Endothelial cell of umbilical vein (primary cell): ENCODE measurements around the gene EIF2AK3.

Experiments used
- CTCF ChIP-seq, 2 donors: IDR thresholded peaks; 1 replicate in 1 of 2; 2 replicates in 1 of 2; pipeline ENCODE4 v1.5.1; 2011; ENCODE audit warnings: low read length in 2 of 2, mild to moderate bottlenecking in 2 of 2, moderate library complexity in 2 of 2, control low read depth in 1 of 2, inconsistent platforms in 1 of 2, low read depth in 1 of 2; ENCODE audit not compliant: insufficient read depth in 1 of 2; ENCODE audit errors: extremely low read depth in 1 of 2
- EZH2 ChIP-seq: IDR thresholded peaks from 2 replicates; pipeline ENCODE4 v1.6.1; 2012; ENCODE audit warnings: borderline replicate concordance, low read depth, mild to moderate bottlenecking, moderate library complexity, low read length, inconsistent platforms; ENCODE audit not compliant: severe bottlenecking
- GATA2 ChIP-seq: IDR thresholded peaks from 2 replicates; pipeline ENCODE4 v1.7.0; 2011; ENCODE audit warnings: low read depth, mild to moderate bottlenecking, moderate library complexity, mixed read lengths, low read length; ENCODE audit not compliant: insufficient read length, insufficient read depth
- JUN ChIP-seq: IDR thresholded peaks from 2 replicates; pipeline ENCODE4 v1.6.1; 2011; ENCODE audit warnings: borderline replicate concordance, low read depth; ENCODE audit not compliant: insufficient read length, insufficient read depth
- MYC ChIP-seq: IDR thresholded peaks from one replicate; pipeline ENCODE4 v1.6.1; 2011; ENCODE audit warnings: mild to moderate bottlenecking, low read depth, low read length
- POLR2A ChIP-seq: IDR thresholded peaks from 2 replicates; pipeline ENCODE4 v1.6.1; 2012; ENCODE audit warnings: low read depth, mild to moderate bottlenecking, control low read depth, low read length
- POLR2AphosphoS5 ChIP-seq: IDR thresholded peaks from 2 replicates; pipeline ENCODE4 v1.6.1; 2012; ENCODE audit warnings: low read depth, mild to moderate bottlenecking, control low read depth, low read length, moderate library complexity; ENCODE audit not compliant: insufficient read depth
- TF ChIP-seq, protein P1 (sequence below): IDR thresholded peaks from 2 replicates; pipeline ENCODE4 v1.6.1; 2011; ENCODE audit not compliant: insufficient read depth, insufficient read length

DNA sequence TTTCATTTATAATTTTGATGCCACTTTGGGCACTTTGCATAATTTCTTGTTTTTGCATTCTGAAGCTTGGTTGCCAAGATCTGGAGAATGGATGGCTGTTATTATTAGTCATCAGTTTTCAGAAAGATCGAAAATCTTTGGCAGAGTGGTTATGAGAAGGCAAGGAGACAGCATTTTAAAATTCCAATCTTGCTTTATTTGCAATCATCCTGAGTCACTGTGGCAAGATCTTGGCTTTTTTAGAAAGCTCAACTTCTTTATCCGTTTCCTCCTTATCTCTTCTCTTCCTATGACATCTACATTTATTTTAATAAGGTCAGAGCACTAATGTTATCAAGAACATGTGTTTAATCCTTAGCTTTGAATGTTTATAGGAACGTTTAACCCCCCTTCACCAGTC is 31.1 kb upstream of the EIF2AK3 start:
- TF ChIP-seq CTCF (IDR thresholded peaks at IDR 0.05; ENCODE audit: extremely low read depth in 1 of 2, insufficient read depth in 1 of 2, low read depth in 1 of 2, low read length in 2 of 2) (no peak), POLR2AphosphoS5 (no peak), POLR2A (no peak), EZH2 (no peak), MYC (no peak), GATA2 (no peak), JUN (no peak)
- TF ChIP-seq, protein P1, sequence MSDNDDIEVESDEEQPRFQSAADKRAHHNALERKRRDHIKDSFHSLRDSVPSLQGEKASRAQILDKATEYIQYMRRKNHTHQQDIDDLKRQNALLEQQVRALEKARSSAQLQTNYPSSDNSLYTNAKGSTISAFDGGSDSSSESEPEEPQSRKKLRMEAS, result no peak
